Left ventricle myocardium inferior (tissue), 1 donor: ENCODE measurements around the gene OTUD3. TPM values are rescaled to one million over a fixed set of nuclear protein-coding genes. Genes with fewer than 3 reads are reported as not detected.
"Not testable (repeated sequence)": the region's sequence is repeated elsewhere in the genome, so short reads cannot be mapped to it uniquely, and the experiment has no call there.

ENCODE experiments used
- DNase-seq: peaks from one replicate; pipeline ENCODE4 v3.0.0-alpha.2; 2020
- H3K27ac ChIP-seq: fragments of 200-600 bp; replicated peaks from 2 replicates; pipeline ENCODE4 v1.8.0; 2021
- H3K27me3 ChIP-seq: fragments of 200-600 bp; 2 replicates; pipeline ENCODE4 v1.8.0; 2021; ENCODE audit warnings: low read depth
- H3K36me3 ChIP-seq: fragments of 200-600 bp; 2 replicates; pipeline ENCODE4 v1.8.0; 2021
- H3K4me1 ChIP-seq: fragments of 200-600 bp; 2 replicates; pipeline ENCODE4 v1.8.0; 2021
- H3K4me3 ChIP-seq: fragments of 200-600 bp; 2 replicates; pipeline ENCODE4 v1.8.0; 2021; ENCODE audit warnings: mild to moderate bottlenecking, moderate library complexity
- H3K9me3 ChIP-seq: fragments of 200-600 bp; replicated peaks from 2 replicates; pipeline ENCODE4 v1.8.0; 2021
- intact Hi-C: fragments of 100-400 bp; cut with micrococcal nuclease; formaldehyde crosslinking; loops from one replicate; pipeline ENCODE4 v1.11.0; 2022
- total RNA-seq: library from RNA; stranded (reverse); fragmentation: NEBNext Ultra II Directional; extraction: Animal tissue kit (Norgen Biotek cat#: 25700); gene quantifications from one replicate; pipeline ENCODE4 v1.2.1, GENCODE V29; 2021
- TF ChIP-seq, protein P1 (sequence below): fragments of 200-600 bp; IDR thresholded peaks from 2 replicates; pipeline ENCODE4 v1.8.0; 2021; ENCODE audit warnings: antibody characterized with exemption, mild to moderate bottlenecking, borderline replicate concordance
- donor health status: DM: no; HTN: yes; CAD: no; lungs with severe emphysema.

Gene OTUD3
- total RNA-seq, 1 donor from 2014 or later, result 5.0 TPM

DNA sequence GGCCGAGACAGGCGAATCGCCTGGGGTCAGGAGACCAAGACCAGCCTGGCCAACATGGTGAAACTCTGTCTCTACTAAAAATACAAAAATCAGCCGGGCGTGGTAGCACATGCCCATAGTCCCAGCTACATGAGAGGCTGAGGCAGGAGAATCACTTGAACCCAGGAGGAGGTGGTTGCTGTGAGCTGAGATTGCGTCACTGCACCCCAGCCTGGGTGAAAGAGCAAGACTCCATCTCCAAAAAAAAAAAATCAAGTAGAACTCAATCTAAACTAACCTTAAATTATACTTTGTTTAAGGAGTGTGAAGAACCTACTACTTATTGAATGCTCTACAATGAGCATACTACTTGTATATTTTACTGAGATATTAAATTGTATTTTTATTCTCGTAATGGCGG lies 36.6 kb upstream of the OTUD3 start:
- Histone ChIP-seq H3K4me3 (no peak overlapping the region), H3K4me1 (no peaks in the 10 kb centered on the region), H3K36me3 (no peaks in the 10 kb centered on the region), H3K27me3 (peaks cover 44% of the 10 kb centered on the region), H3K9me3 (no peaks in the 10 kb centered on the region), H3K27ac (no peak overlapping the region)
- intact Hi-C loops, result no loop called here
- TF ChIP-seq, protein P1, sequence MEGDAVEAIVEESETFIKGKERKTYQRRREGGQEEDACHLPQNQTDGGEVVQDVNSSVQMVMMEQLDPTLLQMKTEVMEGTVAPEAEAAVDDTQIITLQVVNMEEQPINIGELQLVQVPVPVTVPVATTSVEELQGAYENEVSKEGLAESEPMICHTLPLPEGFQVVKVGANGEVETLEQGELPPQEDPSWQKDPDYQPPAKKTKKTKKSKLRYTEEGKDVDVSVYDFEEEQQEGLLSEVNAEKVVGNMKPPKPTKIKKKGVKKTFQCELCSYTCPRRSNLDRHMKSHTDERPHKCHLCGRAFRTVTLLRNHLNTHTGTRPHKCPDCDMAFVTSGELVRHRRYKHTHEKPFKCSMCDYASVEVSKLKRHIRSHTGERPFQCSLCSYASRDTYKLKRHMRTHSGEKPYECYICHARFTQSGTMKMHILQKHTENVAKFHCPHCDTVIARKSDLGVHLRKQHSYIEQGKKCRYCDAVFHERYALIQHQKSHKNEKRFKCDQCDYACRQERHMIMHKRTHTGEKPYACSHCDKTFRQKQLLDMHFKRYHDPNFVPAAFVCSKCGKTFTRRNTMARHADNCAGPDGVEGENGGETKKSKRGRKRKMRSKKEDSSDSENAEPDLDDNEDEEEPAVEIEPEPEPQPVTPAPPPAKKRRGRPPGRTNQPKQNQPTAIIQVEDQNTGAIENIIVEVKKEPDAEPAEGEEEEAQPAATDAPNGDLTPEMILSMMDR, result no peak
- no peak for DNase-seq

DNA sequence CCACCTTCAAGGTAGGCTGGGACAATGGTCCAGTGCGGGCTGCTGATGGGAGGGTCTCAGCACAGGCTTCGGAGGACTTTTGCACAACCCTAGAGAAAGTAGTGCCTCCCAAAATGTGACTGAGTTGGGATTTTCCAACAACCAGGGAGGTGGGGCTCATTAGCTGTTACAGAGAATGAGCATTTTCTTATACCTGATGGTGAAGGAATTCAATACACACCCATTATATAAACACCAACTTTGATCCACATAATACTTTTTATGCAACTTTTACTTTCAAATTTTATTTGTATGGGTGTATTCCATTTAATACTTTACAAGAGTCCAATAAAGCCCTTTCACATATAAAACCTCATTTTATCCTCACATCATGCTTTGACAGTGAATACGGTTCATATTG lies 35.9 kb upstream of the OTUD3 start:
- DNase-seq, result no peak
- Histone ChIP-seq H3K4me1 (no peaks in the 10 kb centered on the region), H3K27ac (no peak overlapping the region), H3K9me3 (no peaks in the 10 kb centered on the region), H3K27me3 (peaks cover 44% of the 10 kb centered on the region), H3K36me3 (no peaks in the 10 kb centered on the region), H3K4me3 (no peak overlapping the region)
- TF ChIP-seq, protein P1, result no peak
- intact Hi-C loops, result no loop called here

DNA sequence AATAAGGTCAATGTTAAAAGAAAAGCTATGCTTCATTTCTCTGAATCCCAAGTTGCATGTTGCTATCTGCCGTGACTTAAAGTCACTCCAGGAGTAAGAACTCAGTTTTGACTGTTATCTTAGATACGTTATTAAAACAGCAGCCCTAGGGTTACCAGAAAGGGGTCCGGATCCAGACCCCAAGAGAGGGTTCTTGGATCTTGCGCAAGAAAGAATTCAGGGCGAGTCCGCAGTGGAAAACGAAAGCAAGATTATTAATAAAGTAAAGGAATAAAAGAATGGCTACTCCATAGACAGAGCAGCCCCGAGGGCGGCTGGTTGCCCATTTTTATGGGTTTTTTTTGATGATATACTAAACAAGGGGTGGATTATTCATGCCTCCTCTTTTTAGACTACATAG lies 34.9 kb upstream of the OTUD3 start:
- peaks cover 52% of the 10 kb centered on the region for H3K27me3 ChIP-seq
- H3K4me1 ChIP-seq, DNase-seq, H3K27ac ChIP-seq, H3K4me3 ChIP-seq, intact Hi-C loops, H3K36me3 ChIP-seq, H3K9me3 ChIP-seq: not testable (repeated sequence)

DNA sequence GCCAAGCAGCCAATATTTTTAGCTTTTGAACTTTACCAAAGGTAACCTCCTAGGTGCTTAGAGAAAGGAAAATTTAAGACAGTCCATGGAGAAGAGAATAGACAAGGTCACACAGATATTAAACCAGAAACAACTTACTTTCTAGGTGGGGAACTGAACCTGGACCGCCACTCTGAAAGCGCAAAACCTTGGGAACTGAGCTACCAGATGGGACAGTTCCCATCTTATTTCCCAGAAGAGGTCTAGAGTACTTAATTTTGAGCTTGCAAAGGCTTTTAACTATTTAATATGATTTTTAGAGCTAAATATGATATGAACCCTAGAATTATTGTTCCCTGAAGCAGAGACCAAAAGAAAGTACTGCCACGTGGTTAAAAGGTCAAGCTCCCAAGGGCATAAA lies 32.9 kb upstream of the OTUD3 start:
- intact Hi-C loops, H3K27ac ChIP-seq, H3K9me3 ChIP-seq, H3K36me3 ChIP-seq, H3K4me1 ChIP-seq, H3K4me3 ChIP-seq, DNase-seq: not testable (repeated sequence)
- peaks cover 56% of the 10 kb centered on the region for H3K27me3 ChIP-seq

DNA sequence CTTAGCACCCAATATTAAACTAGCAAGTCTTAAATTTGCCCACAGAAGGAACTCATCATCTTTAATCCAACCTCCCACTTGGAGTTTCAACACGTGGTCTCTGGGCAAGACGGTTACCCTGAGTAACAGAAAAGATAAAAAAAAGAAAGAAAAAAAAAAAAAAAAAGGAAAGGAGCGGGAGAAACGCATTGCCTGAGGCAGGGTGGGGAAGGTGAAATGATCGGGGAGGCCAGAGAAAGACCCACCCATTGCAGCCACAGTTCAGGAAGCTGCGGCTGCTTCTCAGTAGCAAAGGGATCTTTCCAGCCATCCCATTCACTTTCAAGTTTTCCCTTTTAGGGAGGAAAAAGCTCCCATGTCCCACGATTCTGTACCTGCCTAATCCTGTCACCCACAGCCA lies 32.0 kb upstream of the OTUD3 start:
- TF ChIP-seq, protein P1, result no peak
- H3K4me1 ChIP-seq, result no peaks in the 10 kb centered on the region
- H3K27me3 ChIP-seq, result peaks cover 54% of the 10 kb centered on the region
- H3K4me3 ChIP-seq, result no peak overlapping the region
- DNase-seq, result no peak
- no peaks in the 10 kb centered on the region for H3K9me3 ChIP-seq
- no peaks in the 10 kb centered on the region for H3K36me3 ChIP-seq
- H3K27ac ChIP-seq, result no peak overlapping the region
- intact Hi-C loops, result no loop called here

DNA sequence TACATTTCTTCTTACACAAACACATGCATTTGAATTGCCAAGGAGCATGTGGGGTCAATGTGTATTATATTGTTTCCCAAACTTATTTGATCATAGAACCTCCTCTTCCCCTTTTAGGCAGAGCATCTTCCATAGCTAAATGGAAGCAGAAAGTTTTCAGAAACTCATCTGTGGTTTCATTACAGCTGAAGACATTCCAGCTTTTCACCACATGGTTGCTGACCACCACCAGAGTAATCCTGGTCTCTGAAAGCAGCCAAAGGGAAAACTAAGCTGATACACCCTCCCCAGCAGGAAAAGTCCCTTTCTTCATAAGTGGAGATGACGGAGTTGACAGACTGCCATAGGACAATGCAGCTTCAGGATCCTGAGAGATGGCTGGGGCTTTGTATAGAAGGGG lies 30.2 kb upstream of the OTUD3 start:
- H3K9me3 ChIP-seq, result no peaks in the 10 kb centered on the region
- TF ChIP-seq, protein P1, result no peak
- peaks cover 48% of the 10 kb centered on the region for H3K27me3 ChIP-seq
- H3K36me3 ChIP-seq, result no peaks in the 10 kb centered on the region
- intact Hi-C loops, result no loop called here
- DNase-seq, result no peak
- no peak overlapping the region for H3K4me3 ChIP-seq
- H3K4me1 ChIP-seq, result no peaks in the 10 kb centered on the region
- no peak overlapping the region for H3K27ac ChIP-seq

DNA sequence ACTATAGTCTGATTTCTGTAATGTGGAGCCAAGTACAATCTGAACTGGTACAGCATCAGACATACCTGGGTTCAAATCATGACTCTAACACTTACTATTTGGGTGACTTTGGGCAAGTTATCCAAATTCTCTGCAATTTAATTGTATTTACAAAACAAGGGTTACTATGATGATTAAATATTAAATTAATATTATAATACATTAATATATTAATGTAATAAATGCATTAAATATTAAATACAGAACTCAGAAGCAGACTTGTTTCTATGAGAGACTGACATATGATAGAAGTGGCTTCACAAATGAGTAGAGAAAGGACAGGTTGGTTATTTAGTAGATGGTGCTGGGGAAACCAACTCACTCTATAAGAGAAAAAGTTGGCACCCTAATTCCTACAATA lies 27.3 kb upstream of the OTUD3 start:
- Histone ChIP-seq H3K9me3 (no peaks in the 10 kb centered on the region), H3K27me3 (peaks cover 59% of the 10 kb centered on the region), H3K4me3 (no peak overlapping the region), H3K27ac (no peak overlapping the region), H3K4me1 (no peaks in the 10 kb centered on the region), H3K36me3 (no peaks in the 10 kb centered on the region)
- intact Hi-C loops, result no loop called here
- no peak for DNase-seq
- TF ChIP-seq, protein P1, result no peak
